ENCODE data around the gene GRIPAP1.
A peak's percentile ranks its signal among the peaks of the same experiment; 100 is the strongest.

Gene GRIPAP1

GRCh38 chrX:48957827-48958634 is 44.0 kb downstream of the GRIPAP1 start:
- peak; percentile 96 for DNase-seq

- peak; percentile 79 for DNase-seq
These were observed 44.6 kb downstream of the GRIPAP1 start, which contains the start of gene OTUD5 for GRCh38 chrX:48957477-48957826. Gene OTUD5, minus strand, starts transcription at chrX:48957607. Its CDS starts 37 bp downstream, at chrX:48957570.

- no peak for DNase-seq
These were observed 45.2 kb downstream of the GRIPAP1 start for GRCh38 chrX:48956728-48957414.

- DNase-seq, result no peak
These were observed 53.5 kb downstream of the GRIPAP1 start for GRCh38 chrX:48948589-48948988.

GRCh38 chrX:48945517-48946348 is 56.3 kb downstream of the GRIPAP1 start:
- DNase-seq, result peak; percentile 76

- no peak for DNase-seq
These were observed 59.2 kb downstream of the GRIPAP1 start for GRCh38 chrX:48942895-48943294.

- peak; percentile 90 for DNase-seq
These were observed 61.6 kb downstream of the GRIPAP1 start for GRCh38 chrX:48940404-48940955.

- DNase-seq, result no peak
These were observed 62.4 kb downstream of the GRIPAP1 start for GRCh38 chrX:48939524-48940228.

GRCh38 chrX:48938721-48939425 is 63.2 kb downstream of the GRIPAP1 start:
- no peak for DNase-seq

- peak; percentile 85 for DNase-seq
These were observed 64.8 kb downstream of the GRIPAP1 start for GRCh38 chrX:48937054-48937907.

GRCh38 chrX:48936429-48937053 is 65.5 kb downstream of the GRIPAP1 start:
- no peak for DNase-seq

- no peak for DNase-seq
These were observed 66.8 kb downstream of the GRIPAP1 start for GRCh38 chrX:48935301-48935670.

- DNase-seq, result no peak
These were observed 67.3 kb downstream of the GRIPAP1 start for GRCh38 chrX:48934581-48935300.

- no peak for DNase-seq
These were observed 68.3 kb downstream of the GRIPAP1 start for GRCh38 chrX:48933757-48934156.

- DNase-seq, result no peak
These were observed 74.2 kb downstream of the GRIPAP1 start for GRCh38 chrX:48927736-48928382.

- no peak for DNase-seq
These were observed 74.9 kb downstream of the GRIPAP1 start for GRCh38 chrX:48927123-48927522.

- no peak for DNase-seq
These were observed 77.8 kb downstream of the GRIPAP1 start for GRCh38 chrX:48924270-48924669.

- DNase-seq, result no peak
These were observed 78.3 kb downstream of the GRIPAP1 start for GRCh38 chrX:48923771-48924170.

All from hematopoietic multipotent progenitor cell treated with erythropoietin and hydrocortisone succinate and interleukin-3 and kit ligand, for 6 days (in vitro differentiated cells).